H9 (cell line): ENCODE results near the gene HAVCR1. TPM values are rescaled to one million over a fixed set of nuclear protein-coding genes. Genes with fewer than 3 reads are reported as not detected.

ENCODE experiments used
- DNase-seq: peaks from one replicate; pipeline ENCODE4 v3.0.0-alpha.2; 2017
- H2AFZ ChIP-seq: one replicate; pipeline ENCODE4 v1.6.1; 2013; ENCODE audit warnings: mild to moderate bottlenecking, low read length, control low read depth, moderate library complexity
- H2AK5ac ChIP-seq: 2 replicates; pipeline ENCODE4 v1.6.1; 2013; ENCODE audit warnings: low read length, control low read depth, mixed read lengths; ENCODE audit not compliant: insufficient read length
- H2BK120ac ChIP-seq: one replicate; pipeline ENCODE4 v1.6.1; 2013; ENCODE audit warnings: low read depth, mild to moderate bottlenecking, low read length, control low read depth, inconsistent platforms; ENCODE audit not compliant: poor library complexity, severe bottlenecking
- H2BK12ac ChIP-seq: 2 replicates; pipeline ENCODE4 v1.6.1; 2013; ENCODE audit warnings: low read length, control low read depth, mixed read lengths, low read depth; ENCODE audit not compliant: insufficient read length
- H2BK15ac ChIP-seq: 2 replicates; pipeline ENCODE4 v1.6.1; 2013; ENCODE audit warnings: low read depth, low read length, control low read depth
- H2BK20ac ChIP-seq: one replicate; pipeline ENCODE4 v1.6.1; 2013; ENCODE audit warnings: low read depth, mild to moderate bottlenecking, low read length, control low read depth, inconsistent platforms; ENCODE audit not compliant: poor library complexity, severe bottlenecking
- H2BK5ac ChIP-seq: 2 replicates; pipeline ENCODE4 v1.6.1; 2013; ENCODE audit warnings: low read length, control low read depth, mixed read lengths; ENCODE audit not compliant: insufficient read length
- H3K14ac ChIP-seq: 2 replicates; pipeline ENCODE4 v1.6.1; 2013; ENCODE audit warnings: low read length, control low read depth; ENCODE audit not compliant: insufficient read depth
- H3K18ac ChIP-seq: 2 replicates; pipeline ENCODE4 v1.6.1; 2013; ENCODE audit warnings: low read depth, mild to moderate bottlenecking, mixed read lengths, low read length, control low read depth; ENCODE audit not compliant: insufficient read length
- H3K23ac ChIP-seq: 2 replicates; pipeline ENCODE4 v1.6.1; 2013; ENCODE audit warnings: low read length, control low read depth, mixed read lengths, low read depth; ENCODE audit not compliant: insufficient read length
- H3K23me2 ChIP-seq: 2 replicates; pipeline ENCODE4 v1.6.1; 2013; ENCODE audit warnings: low read depth, mild to moderate bottlenecking, mixed read lengths, low read length, control low read depth; ENCODE audit not compliant: insufficient read length, poor library complexity, severe bottlenecking
- H3K27ac ChIP-seq: 2 replicates; pipeline ENCODE4 v1.5.1; 2013; ENCODE audit warnings: low read length, control low read depth, mixed read lengths, low read depth; ENCODE audit not compliant: insufficient read length
- H3K27me3 ChIP-seq: 2 replicates; pipeline ENCODE4 v1.6.1; 2013; ENCODE audit warnings: low read length, control low read depth, inconsistent platforms; ENCODE audit not compliant: insufficient read depth
- H3K4ac ChIP-seq: 2 replicates; pipeline ENCODE4 v1.6.1; 2013; ENCODE audit warnings: low read depth, mild to moderate bottlenecking, control low read depth, inconsistent platforms, low read length, moderate library complexity
- H3K4me1 ChIP-seq: 2 replicates; pipeline ENCODE4 v1.6.1; 2013; ENCODE audit warnings: low read length, control low read depth, inconsistent platforms; ENCODE audit not compliant: insufficient read depth
- H3K4me2 ChIP-seq: 2 replicates; pipeline ENCODE4 v1.6.1; 2013; ENCODE audit warnings: low read length, control low read depth, mixed read lengths; ENCODE audit not compliant: insufficient read length, insufficient read depth
- H3K56ac ChIP-seq: 2 replicates; pipeline ENCODE4 v1.6.1; 2013; ENCODE audit warnings: low read depth, mild to moderate bottlenecking, mixed read lengths, low read length, control low read depth; ENCODE audit not compliant: insufficient read length
- H3K79me1 ChIP-seq: 2 replicates; pipeline ENCODE4 v1.6.1; 2013; ENCODE audit warnings: low read depth, mild to moderate bottlenecking, moderate library complexity, low read length, control low read depth, inconsistent platforms; ENCODE audit not compliant: insufficient read depth, poor library complexity, severe bottlenecking
- H3K79me2 ChIP-seq: 2 replicates; pipeline ENCODE4 v1.6.1; 2013; ENCODE audit warnings: low read length, control low read depth, inconsistent platforms; ENCODE audit not compliant: insufficient read depth
- H3K9ac ChIP-seq: 2 replicates; pipeline ENCODE4 v1.6.1; 2013; ENCODE audit warnings: low read length, control low read depth, mixed read lengths; ENCODE audit not compliant: insufficient read length; ENCODE audit errors: extremely low read depth
- H3K9me3 ChIP-seq: one replicate; pipeline ENCODE4 v1.6.1; 2013; ENCODE audit warnings: low read depth, low read length, inconsistent platforms; ENCODE audit not compliant: control insufficient read depth
- H3T11ph ChIP-seq: one replicate; pipeline ENCODE4 v1.6.1; 2013; ENCODE audit warnings: mild to moderate bottlenecking, low read length, control low read depth, inconsistent platforms
- H4K20me1 ChIP-seq: one replicate; pipeline ENCODE4 v1.6.1; 2013; ENCODE audit not compliant: control insufficient read depth, insufficient read length, insufficient read depth
- H4K5ac ChIP-seq: 2 replicates; pipeline ENCODE4 v1.6.1; 2013; ENCODE audit warnings: low read depth, mild to moderate bottlenecking, mixed read lengths, low read length, control low read depth; ENCODE audit not compliant: insufficient read length
- H4K8ac ChIP-seq: replicated peaks from 2 replicates; pipeline ENCODE4 v1.6.1; 2013; ENCODE audit warnings: low read length, control low read depth, mixed read lengths, low read depth; ENCODE audit not compliant: insufficient read length
- H4K91ac ChIP-seq: 2 replicates; pipeline ENCODE4 v1.6.1; 2013; ENCODE audit warnings: low read depth, mild to moderate bottlenecking, moderate library complexity, mixed read lengths, low read length, control low read depth; ENCODE audit not compliant: insufficient read length
- H3K27ac Mint-ChIP-seq, 3 experiments: 2 replicates in 2 of 3; 3 replicates in 1 of 3; pipeline ENCODE4 v1.8.0; 2020 to 2021; ENCODE audit warnings: mixed read lengths in 3 of 3, mild to moderate bottlenecking in 1 of 3, moderate library complexity in 1 of 3
- H3K27me3 Mint-ChIP-seq: 2 replicates; pipeline ENCODE4 v1.8.0; 2021; ENCODE audit warnings: low read depth, mild to moderate bottlenecking, moderate library complexity, mixed read lengths
- H3K36me3 Mint-ChIP-seq, 3 experiments: 2 replicates in 2 of 3; 3 replicates in 1 of 3; pipeline ENCODE4 v1.8.0; 2020 to 2021; ENCODE audit warnings: low read depth in 3 of 3, mixed read lengths in 3 of 3; ENCODE audit not compliant: insufficient read depth in 1 of 3
- H3K4me1 Mint-ChIP-seq, 2 experiments: 2 replicates each; pipeline ENCODE4 v1.8.0; 2020; ENCODE audit warnings: mixed read lengths in 2 of 2
- H3K4me3 Mint-ChIP-seq, 2 experiments: 2 replicates in 1 of 2; 3 replicates in 1 of 2; pipeline ENCODE4 v1.8.0; 2020 to 2021; ENCODE audit warnings: mild to moderate bottlenecking in 2 of 2, mixed read lengths in 2 of 2, moderate library complexity in 1 of 2
- H3K9me3 Mint-ChIP-seq, 2 experiments: 2 replicates in 1 of 2; 3 replicates in 1 of 2; pipeline ENCODE4 v1.8.0; 2020; ENCODE audit warnings: mild to moderate bottlenecking in 2 of 2, mixed read lengths in 2 of 2, moderate library complexity in 1 of 2
- WGBS: extraction: QIAGEN DNeasy Blood & Tissue Kit; methylation state at CpG from one replicate; pipeline ENCODE4 v1.1.7; 2013; ENCODE audit warnings: missing lambda C conversion rate, low lambda C conversion rate, mixed read lengths; ENCODE audit not compliant: insufficient read length; ENCODE audit errors: extremely low coverage; 5-methylcytosine and 5-hydroxymethylcytosine counted together
- total RNA-seq: library from RNA; stranded (reverse); gene quantifications from 2 replicates; pipeline ENCODE4 v1.2.1, GENCODE V29; 2021
- TF ChIP-seq, protein P1 (sequence below): fragments of 200-600 bp; sonication (generic); conservative IDR thresholded peaks from 3 replicates; pipeline ENCODE4 v1.8.0; 2021; ENCODE audit warnings: antibody characterized with exemption, mild to moderate bottlenecking

The HAVCR1 gene
- total RNA-seq, 1 experiment from 2014 or later = not detected

- H3K9me3 ChIP-seq = no peaks in the 10 kb centered on the region
- H3K18ac ChIP-seq = no peak overlapping the region
- H3K14ac ChIP-seq = no peak overlapping the region
- H2BK12ac ChIP-seq = no peak overlapping the region
- peaks cover 0 to 4% of the 10 kb centered on the region in 2 experiments; a peak in 1 of 4 replicates for H3K4me1 Mint-ChIP-seq
- no peak overlapping the region for H4K8ac ChIP-seq
- no peak for DNase-seq
- no peak overlapping the region for H2BK5ac ChIP-seq
- H2BK120ac ChIP-seq = no peak overlapping the region
- no peaks in the 10 kb centered on the region for H3K23me2 ChIP-seq
- TF ChIP-seq, protein P1, sequence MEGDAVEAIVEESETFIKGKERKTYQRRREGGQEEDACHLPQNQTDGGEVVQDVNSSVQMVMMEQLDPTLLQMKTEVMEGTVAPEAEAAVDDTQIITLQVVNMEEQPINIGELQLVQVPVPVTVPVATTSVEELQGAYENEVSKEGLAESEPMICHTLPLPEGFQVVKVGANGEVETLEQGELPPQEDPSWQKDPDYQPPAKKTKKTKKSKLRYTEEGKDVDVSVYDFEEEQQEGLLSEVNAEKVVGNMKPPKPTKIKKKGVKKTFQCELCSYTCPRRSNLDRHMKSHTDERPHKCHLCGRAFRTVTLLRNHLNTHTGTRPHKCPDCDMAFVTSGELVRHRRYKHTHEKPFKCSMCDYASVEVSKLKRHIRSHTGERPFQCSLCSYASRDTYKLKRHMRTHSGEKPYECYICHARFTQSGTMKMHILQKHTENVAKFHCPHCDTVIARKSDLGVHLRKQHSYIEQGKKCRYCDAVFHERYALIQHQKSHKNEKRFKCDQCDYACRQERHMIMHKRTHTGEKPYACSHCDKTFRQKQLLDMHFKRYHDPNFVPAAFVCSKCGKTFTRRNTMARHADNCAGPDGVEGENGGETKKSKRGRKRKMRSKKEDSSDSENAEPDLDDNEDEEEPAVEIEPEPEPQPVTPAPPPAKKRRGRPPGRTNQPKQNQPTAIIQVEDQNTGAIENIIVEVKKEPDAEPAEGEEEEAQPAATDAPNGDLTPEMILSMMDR = no peak
- no peak overlapping the region for H2BK20ac ChIP-seq
- no peaks in the 10 kb centered on the region for H3K4me1 ChIP-seq
- no peaks in the 10 kb centered on the region for H3K79me2 ChIP-seq
- H4K20me1 ChIP-seq = no peaks in the 10 kb centered on the region
- no peak overlapping the region for H3K9ac ChIP-seq
- H4K5ac ChIP-seq = no peak overlapping the region
- no CpG with 5 or more reads among the region's 2 CpGs for WGBS
- no peak overlapping the region for H3K27ac Mint-ChIP-seq
- H2AFZ ChIP-seq = no peak overlapping the region
- H3K4me2 ChIP-seq = no peak overlapping the region
- no peak overlapping the region for H3K56ac ChIP-seq
- H3K27me3 Mint-ChIP-seq = peaks cover 2% of the 10 kb centered on the region; the same call in 1 of the 2 replicates
- no peak overlapping the region for H3K23ac ChIP-seq
- no peaks in the 10 kb centered on the region for H3K36me3 Mint-ChIP-seq
- H3K4me3 Mint-ChIP-seq = no peak overlapping the region
- H3K79me1 ChIP-seq = no peaks in the 10 kb centered on the region
- no peak overlapping the region for H2BK15ac ChIP-seq
- no peaks in the 10 kb centered on the region; a peak in 1 of 5 replicates for H3K9me3 Mint-ChIP-seq
- no peak overlapping the region for H3T11ph ChIP-seq
- no peak overlapping the region for H4K91ac ChIP-seq
- H3K27ac ChIP-seq = no peak overlapping the region
- H3K4ac ChIP-seq = no peak overlapping the region
- H3K27me3 ChIP-seq = no peaks in the 10 kb centered on the region
- no peak overlapping the region for H2AK5ac ChIP-seq
Observed at GRCh38 chr5:157066080-157066479, 7.2 kb upstream of the HAVCR1 start.
